Measurements from ENCODE around the gene XPO6.

DNA sequence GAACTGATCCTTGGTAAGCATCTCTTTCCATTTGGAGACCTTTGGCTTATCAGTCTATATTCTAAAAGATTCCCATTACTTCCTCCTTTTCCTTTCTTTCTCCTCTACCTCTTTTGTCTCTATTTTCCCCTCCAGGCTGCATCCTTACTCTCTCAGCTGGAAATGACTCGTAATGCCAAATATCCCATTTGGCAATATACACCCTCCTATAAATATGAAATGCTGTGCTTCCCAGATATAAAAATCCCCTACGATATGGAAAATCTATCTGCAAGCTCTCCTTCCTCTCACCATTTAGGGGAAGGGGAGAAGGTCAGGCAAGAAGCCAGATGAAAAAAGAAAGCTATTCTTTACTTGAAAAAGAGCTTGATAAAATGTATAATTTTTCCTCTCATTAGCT, 39.9 kb downstream of the XPO6 start:
- no peak for TF ChIP-seq KDM1A (CRISPR knock-in tag; IDR thresholded peaks at IDR 0.05)
- no peak for TF ChIP-seq CSRNP1 (CRISPR knock-in tag; IDR thresholded peaks at IDR 0.05)
- no peak for TF ChIP-seq TOPORS (CRISPR knock-in tag; IDR thresholded peaks at IDR 0.05)
- TF ChIP-seq SRF (IDR thresholded peaks at IDR 0.05; ENCODE audit: low read depth, low read length): no peak
- TF ChIP-seq ZMAT5 (CRISPR knock-in tag; IDR thresholded peaks at IDR 0.05; ENCODE audit: borderline replicate concordance, low read depth): no peak
- no peak for TF ChIP-seq POLR2AphosphoS5 (IDR thresholded peaks at IDR 0.05; ENCODE audit: low read depth, low read length)
- no peak for TF ChIP-seq POLR2A (IDR thresholded peaks at IDR 0.05; ENCODE audit: insufficient read depth in 1 of 2, low read depth in 2 of 2, low read length in 2 of 2)
- no peak for TF ChIP-seq CREB1 (IDR thresholded peaks at IDR 0.05)
- no peak for TF ChIP-seq CREB1 (CRISPR knock-in tag; IDR thresholded peaks at IDR 0.05)
- TF ChIP-seq, protein P1, sequence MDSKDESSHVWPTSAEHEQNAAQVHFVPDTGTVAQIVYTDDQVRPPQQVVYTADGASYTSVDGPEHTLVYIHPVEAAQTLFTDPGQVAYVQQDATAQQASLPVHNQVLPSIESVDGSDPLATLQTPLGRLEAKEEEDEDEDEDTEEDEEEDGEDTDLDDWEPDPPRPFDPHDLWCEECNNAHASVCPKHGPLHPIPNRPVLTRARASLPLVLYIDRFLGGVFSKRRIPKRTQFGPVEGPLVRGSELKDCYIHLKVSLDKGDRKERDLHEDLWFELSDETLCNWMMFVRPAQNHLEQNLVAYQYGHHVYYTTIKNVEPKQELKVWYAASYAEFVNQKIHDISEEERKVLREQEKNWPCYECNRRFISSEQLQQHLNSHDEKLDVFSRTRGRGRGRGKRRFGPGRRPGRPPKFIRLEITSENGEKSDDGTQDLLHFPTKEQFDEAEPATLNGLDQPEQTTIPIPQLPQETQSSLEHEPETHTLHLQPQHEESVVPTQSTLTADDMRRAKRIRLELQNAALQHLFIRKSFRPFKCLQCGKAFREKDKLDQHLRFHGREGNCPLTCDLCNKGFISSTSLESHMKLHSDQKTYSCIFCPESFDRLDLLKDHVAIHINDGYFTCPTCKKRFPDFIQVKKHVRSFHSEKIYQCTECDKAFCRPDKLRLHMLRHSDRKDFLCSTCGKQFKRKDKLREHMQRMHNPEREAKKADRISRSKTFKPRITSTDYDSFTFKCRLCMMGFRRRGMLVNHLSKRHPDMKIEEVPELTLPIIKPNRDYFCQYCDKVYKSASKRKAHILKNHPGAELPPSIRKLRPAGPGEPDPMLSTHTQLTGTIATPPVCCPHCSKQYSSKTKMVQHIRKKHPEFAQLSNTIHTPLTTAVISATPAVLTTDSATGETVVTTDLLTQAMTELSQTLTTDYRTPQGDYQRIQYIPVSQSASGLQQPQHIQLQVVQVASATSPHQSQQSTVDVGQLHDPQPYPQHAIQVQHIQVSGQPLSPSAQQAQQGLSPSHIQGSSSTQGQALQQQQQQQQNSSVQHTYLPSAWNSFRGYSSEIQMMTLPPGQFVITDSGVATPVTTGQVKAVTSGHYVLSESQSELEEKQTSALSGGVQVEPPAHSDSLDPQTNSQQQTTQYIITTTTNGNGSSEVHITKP (CRISPR knock-in tag; IDR thresholded peaks at IDR 0.05; ENCODE audit: low read depth): no peak
- no peak for TF ChIP-seq EZH2 (conservative IDR thresholded peaks at IDR 0.05; ENCODE audit: low read depth, low read length)
- no peak for TF ChIP-seq NFYB (CRISPR knock-in tag; IDR thresholded peaks at IDR 0.05)
- no peak for TF ChIP-seq SMAD1 (CRISPR knock-in tag; IDR thresholded peaks at IDR 0.05; ENCODE audit: borderline replicate concordance, low read depth)
- TF ChIP-seq ZSCAN20 (CRISPR knock-in tag; IDR thresholded peaks at IDR 0.05; ENCODE audit: borderline replicate concordance): no peak
- TF ChIP-seq ZNF670 (CRISPR knock-in tag; IDR thresholded peaks at IDR 0.05; ENCODE audit: borderline replicate concordance): no peak
